Glutamatergic neuron (in vitro differentiated cells): Measurements from ENCODE around the gene SCRN1. TPM values are rescaled to one million over a fixed set of nuclear protein-coding genes. Genes with fewer than 3 reads are reported as not detected.
A peak's percentile ranks its signal among the peaks of the same experiment; 100 is the strongest.

Experiments used
- DNase-seq: peaks from one replicate; pipeline ENCODE4 v3.0.0; 2022
- H3K27ac Mint-ChIP-seq: one replicate; pipeline ENCODE4 v1.8.0; 2020; ENCODE audit warnings: mild to moderate bottlenecking, mixed read lengths, inconsistent platforms; ENCODE audit not compliant: unreplicated experiment
- H3K27me3 Mint-ChIP-seq: one replicate; pipeline ENCODE4 v1.8.0; 2020; ENCODE audit warnings: mild to moderate bottlenecking, moderate library complexity, mixed read lengths, inconsistent platforms; ENCODE audit not compliant: unreplicated experiment
- H3K36me3 Mint-ChIP-seq: one replicate; pipeline ENCODE4 v1.8.0; 2020; ENCODE audit warnings: mild to moderate bottlenecking, mixed read lengths, inconsistent platforms; ENCODE audit not compliant: unreplicated experiment
- H3K4me1 Mint-ChIP-seq: one replicate; pipeline ENCODE4 v1.8.0; 2020; ENCODE audit warnings: mild to moderate bottlenecking, low read depth, mixed read lengths, inconsistent platforms; ENCODE audit not compliant: unreplicated experiment
- H3K4me3 Mint-ChIP-seq: one replicate; pipeline ENCODE4 v1.8.0; 2020; ENCODE audit warnings: mild to moderate bottlenecking, mixed read lengths, inconsistent platforms; ENCODE audit not compliant: unreplicated experiment
- H3K9me3 Mint-ChIP-seq: one replicate; pipeline ENCODE4 v1.8.0; 2020; ENCODE audit warnings: mild to moderate bottlenecking, moderate library complexity, mixed read lengths, inconsistent platforms; ENCODE audit not compliant: unreplicated experiment
- CTCF ChIP-seq: fragments of 200-600 bp; sonication (generic); IDR thresholded peaks from one replicate; pipeline ENCODE4 v1.5.0; 2021; ENCODE audit not compliant: partially characterized antibody, unreplicated experiment
- total RNA-seq: library from RNA; stranded (reverse); fragmentation: NEBNext Ultra II Directional; extraction: Animal tissue kit (Norgen Biotek cat#: 25700); gene quantifications from one replicate; pipeline ENCODE4 v1.2.1, GENCODE V29; 2021; ENCODE audit not compliant: unreplicated experiment

Gene SCRN1
- total RNA-seq, 1 donor from 2014 or later: 168 TPM

- H3K27me3 Mint-ChIP-seq: no peaks in the 10 kb centered on the region
- no peak for TF ChIP-seq CTCF
- H3K4me1 Mint-ChIP-seq: no peaks in the 10 kb centered on the region
- no peaks in the 10 kb centered on the region for H3K9me3 Mint-ChIP-seq
- no peak overlapping the region for H3K27ac Mint-ChIP-seq
- DNase-seq: no peak
- no peaks in the 10 kb centered on the region for H3K36me3 Mint-ChIP-seq
- no peak overlapping the region for H3K4me3 Mint-ChIP-seq
These were observed 20.4 kb upstream of the SCRN1 start for GRCh38 chr7:30010021-30010420.

DNA sequence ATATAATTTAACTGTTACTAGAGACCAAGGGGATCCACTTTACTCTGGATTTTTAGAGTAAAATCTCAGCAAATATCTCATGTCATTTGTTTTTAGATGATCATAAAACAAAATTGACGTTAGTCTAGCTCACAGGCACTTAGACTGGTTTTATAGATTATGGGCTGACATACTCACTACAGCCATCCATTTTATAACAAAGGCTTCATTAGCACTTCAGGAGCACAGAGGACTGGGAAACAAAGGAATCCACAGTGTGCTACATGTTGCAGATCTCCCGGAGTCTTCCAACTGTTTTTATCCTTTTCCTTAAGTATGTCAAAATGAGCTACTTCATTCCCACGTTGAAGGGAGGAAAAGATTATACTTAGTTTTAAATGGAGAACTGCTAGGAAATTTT is 15.9 kb upstream of the SCRN1 start:
- H3K4me3 Mint-ChIP-seq: no peak overlapping the region
- no peak for DNase-seq
- TF ChIP-seq CTCF: no peak
- no peaks in the 10 kb centered on the region for H3K36me3 Mint-ChIP-seq
- no peaks in the 10 kb centered on the region for H3K27me3 Mint-ChIP-seq
- H3K9me3 Mint-ChIP-seq: no peaks in the 10 kb centered on the region
- no peak overlapping the region for H3K27ac Mint-ChIP-seq
- peaks cover 4% of the 10 kb centered on the region for H3K4me1 Mint-ChIP-seq

GRCh38 chr7:30003098-30003497 is 13.5 kb upstream of the SCRN1 start:
- Mint-ChIP-seq H3K4me1 (peaks cover 4% of the 10 kb centered on the region), H3K9me3 (peaks cover 1% of the 10 kb centered on the region), H3K4me3 (no peak overlapping the region), H3K36me3 (no peaks in the 10 kb centered on the region), H3K27ac (no peak overlapping the region), H3K27me3 (peaks cover 2% of the 10 kb centered on the region)
- no peak for DNase-seq
- no peak for TF ChIP-seq CTCF

- H3K4me3 Mint-ChIP-seq: peak overlapping the region; percentile 67
- peaks cover 1% of the 10 kb centered on the region for H3K9me3 Mint-ChIP-seq
- H3K36me3 Mint-ChIP-seq: no peaks in the 10 kb centered on the region
- DNase-seq: no peak
- H3K27ac Mint-ChIP-seq: no peak overlapping the region
- peaks cover 2% of the 10 kb centered on the region for H3K27me3 Mint-ChIP-seq
- TF ChIP-seq CTCF: no peak
- peaks cover 4% of the 10 kb centered on the region for H3K4me1 Mint-ChIP-seq
These were observed 12.4 kb upstream of the SCRN1 start for GRCh38 chr7:30001998-30002397.

GRCh38 chr7:29998489-29998888 is 8.9 kb upstream of the SCRN1 start:
- Mint-ChIP-seq H3K4me1 (peaks cover 4% of the 10 kb centered on the region), H3K36me3 (peaks cover 5% of the 10 kb centered on the region), H3K27me3 (peaks cover 2% of the 10 kb centered on the region), H3K27ac (no peak overlapping the region), H3K4me3 (no peak overlapping the region), H3K9me3 (peaks cover 1% of the 10 kb centered on the region)
- no peak for DNase-seq
- no peak for TF ChIP-seq CTCF
